WERI-Rb-1 (cell line): ENCODE data around the gene NIPA2.

Source experiments
- DNase-seq: peaks from one replicate; pipeline ENCODE4 v3.0.0-alpha.2; 2020
- H3K27ac ChIP-seq: fragments of 250-450 bp; sonication (Bioruptor Pico); 2 replicates; pipeline ENCODE4 v1.5.1; 2020; ENCODE audit warnings: mild to moderate bottlenecking, moderate library complexity
- H3K27me3 ChIP-seq: fragments of 250-450 bp; sonication (Bioruptor Pico); 2 replicates; pipeline ENCODE4 v1.5.1; 2021; ENCODE audit warnings: mild to moderate bottlenecking, low read depth, moderate library complexity; ENCODE audit not compliant: insufficient read depth, severe bottlenecking
- H3K36me3 ChIP-seq: fragments of 250-450 bp; sonication (Bioruptor Pico); 2 replicates; pipeline ENCODE4 v1.5.1; 2020; ENCODE audit warnings: mild to moderate bottlenecking, moderate library complexity
- H3K4me3 ChIP-seq: 2 replicates; pipeline ENCODE4 v1.5.1; 2011; ENCODE audit warnings: low read depth, mild to moderate bottlenecking, control low read depth, low read length
- H3K9me3 ChIP-seq: fragments of 250-450 bp; sonication (Bioruptor Pico); 2 replicates; pipeline ENCODE4 v1.5.1; 2021; ENCODE audit warnings: mild to moderate bottlenecking, moderate library complexity; ENCODE audit not compliant: severe bottlenecking
- CTCF ChIP-seq: IDR thresholded peaks from 2 replicates; pipeline ENCODE4 v1.5.1; 2011; ENCODE audit warnings: low read depth, mild to moderate bottlenecking, control low read depth, inconsistent platforms, low read length

The NIPA2 gene

GRCh38 chr15:22891426-22892210 is 53.2 kb downstream of the NIPA2 start:
- H3K27me3 ChIP-seq: no peaks in the 10 kb centered on the region
- no peak for TF ChIP-seq CTCF

GRCh38 chr15:22892333-22892732 is 53.9 kb downstream of the NIPA2 start:
- Histone ChIP-seq H3K36me3 (no peaks in the 10 kb centered on the region), H3K27me3 (no peaks in the 10 kb centered on the region), H3K27ac (no peak overlapping the region), H3K4me3 (no peak overlapping the region), H3K9me3 (no peaks in the 10 kb centered on the region)
- no peak for TF ChIP-seq CTCF
- no peak for DNase-seq

More at GRCh38 chr15:22891426-22892210, 53.2 kb downstream of the NIPA2 start:
- Histone ChIP-seq H3K4me3 (no peak overlapping the region), H3K27ac (no peak overlapping the region), H3K36me3 (no peaks in the 10 kb centered on the region), H3K9me3 (no peaks in the 10 kb centered on the region)
- no peak for DNase-seq

GRCh38 chr15:22893081-22893480 is 54.6 kb downstream of the NIPA2 start:
- H3K9me3 ChIP-seq: no peaks in the 10 kb centered on the region
- H3K27me3 ChIP-seq: no peaks in the 10 kb centered on the region
- no peak overlapping the region for H3K4me3 ChIP-seq
- no peak for DNase-seq
- no peaks in the 10 kb centered on the region for H3K36me3 ChIP-seq
- H3K27ac ChIP-seq: no peak overlapping the region
- TF ChIP-seq CTCF: no peak

GRCh38 chr15:22893881-22894280 is 55.4 kb downstream of the NIPA2 start:
- Histone ChIP-seq H3K4me3 (no peak overlapping the region), H3K9me3 (no peaks in the 10 kb centered on the region), H3K27ac (no peak overlapping the region), H3K27me3 (no peaks in the 10 kb centered on the region), H3K36me3 (no peaks in the 10 kb centered on the region)
- TF ChIP-seq CTCF: no peak
- DNase-seq: no peak

GRCh38 chr15:22895465-22896190 is 57.2 kb downstream of the NIPA2 start:
- Histone ChIP-seq H3K27ac (no peak overlapping the region), H3K36me3 (no peaks in the 10 kb centered on the region), H3K9me3 (no peaks in the 10 kb centered on the region), H3K4me3 (no peak overlapping the region), H3K27me3 (no peaks in the 10 kb centered on the region)
- TF ChIP-seq CTCF: no peak
- no peak for DNase-seq
